PC-3 (cell line): Measurements from ENCODE around the gene BCAP29.

Experiments
- EZH2 ChIP-seq: fragments of 300-600 bp; sonication (generic); IDR thresholded peaks from one replicate; pipeline ENCODE4 v1.6.1; 2017; ENCODE audit warnings: antibody characterized with exemption, mild to moderate bottlenecking, low read length; ENCODE audit not compliant: unreplicated experiment
- TF ChIP-seq, protein P1 (sequence below): fragments of 300-600 bp; sonication (generic); conservative IDR thresholded peaks from 2 replicates; pipeline ENCODE4 v1.5.1; 2017; ENCODE audit warnings: antibody characterized with exemption, low read depth, mild to moderate bottlenecking, low read length

GRCh38 chr7:107559864-107560263 lies 20.2 kb upstream of the BCAP29 start:
- TF ChIP-seq, protein P1, sequence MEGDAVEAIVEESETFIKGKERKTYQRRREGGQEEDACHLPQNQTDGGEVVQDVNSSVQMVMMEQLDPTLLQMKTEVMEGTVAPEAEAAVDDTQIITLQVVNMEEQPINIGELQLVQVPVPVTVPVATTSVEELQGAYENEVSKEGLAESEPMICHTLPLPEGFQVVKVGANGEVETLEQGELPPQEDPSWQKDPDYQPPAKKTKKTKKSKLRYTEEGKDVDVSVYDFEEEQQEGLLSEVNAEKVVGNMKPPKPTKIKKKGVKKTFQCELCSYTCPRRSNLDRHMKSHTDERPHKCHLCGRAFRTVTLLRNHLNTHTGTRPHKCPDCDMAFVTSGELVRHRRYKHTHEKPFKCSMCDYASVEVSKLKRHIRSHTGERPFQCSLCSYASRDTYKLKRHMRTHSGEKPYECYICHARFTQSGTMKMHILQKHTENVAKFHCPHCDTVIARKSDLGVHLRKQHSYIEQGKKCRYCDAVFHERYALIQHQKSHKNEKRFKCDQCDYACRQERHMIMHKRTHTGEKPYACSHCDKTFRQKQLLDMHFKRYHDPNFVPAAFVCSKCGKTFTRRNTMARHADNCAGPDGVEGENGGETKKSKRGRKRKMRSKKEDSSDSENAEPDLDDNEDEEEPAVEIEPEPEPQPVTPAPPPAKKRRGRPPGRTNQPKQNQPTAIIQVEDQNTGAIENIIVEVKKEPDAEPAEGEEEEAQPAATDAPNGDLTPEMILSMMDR = no peak
- TF ChIP-seq EZH2 = no peak
